Pons (tissue), 1 donor: ENCODE results near the gene MRTFB.

ENCODE experiments used
- DNase-seq: peaks from one replicate; pipeline ENCODE4 v3.0.0-alpha.2; 2016; ENCODE audit warnings: low spot score

Gene MRTFB

DNA sequence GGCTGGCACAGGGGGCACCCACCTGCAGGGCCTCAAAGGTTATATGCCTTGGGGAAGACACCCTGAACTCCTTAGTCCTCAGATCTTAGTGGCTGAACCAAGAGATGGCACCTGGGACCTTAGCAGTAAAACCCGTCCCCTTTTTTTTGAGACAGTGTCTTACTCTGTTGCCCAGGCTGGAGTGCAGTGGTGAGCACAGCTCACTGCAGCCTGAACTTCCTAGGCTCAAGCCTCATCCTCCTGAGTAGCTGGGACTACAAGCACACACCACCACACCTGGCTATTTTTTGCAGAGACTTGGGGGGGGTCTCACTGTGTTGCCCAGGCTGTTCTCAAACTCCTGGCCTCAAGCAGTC lies 237.2 kb downstream of the MRTFB start:
- DNase-seq, result no peak

DNA sequence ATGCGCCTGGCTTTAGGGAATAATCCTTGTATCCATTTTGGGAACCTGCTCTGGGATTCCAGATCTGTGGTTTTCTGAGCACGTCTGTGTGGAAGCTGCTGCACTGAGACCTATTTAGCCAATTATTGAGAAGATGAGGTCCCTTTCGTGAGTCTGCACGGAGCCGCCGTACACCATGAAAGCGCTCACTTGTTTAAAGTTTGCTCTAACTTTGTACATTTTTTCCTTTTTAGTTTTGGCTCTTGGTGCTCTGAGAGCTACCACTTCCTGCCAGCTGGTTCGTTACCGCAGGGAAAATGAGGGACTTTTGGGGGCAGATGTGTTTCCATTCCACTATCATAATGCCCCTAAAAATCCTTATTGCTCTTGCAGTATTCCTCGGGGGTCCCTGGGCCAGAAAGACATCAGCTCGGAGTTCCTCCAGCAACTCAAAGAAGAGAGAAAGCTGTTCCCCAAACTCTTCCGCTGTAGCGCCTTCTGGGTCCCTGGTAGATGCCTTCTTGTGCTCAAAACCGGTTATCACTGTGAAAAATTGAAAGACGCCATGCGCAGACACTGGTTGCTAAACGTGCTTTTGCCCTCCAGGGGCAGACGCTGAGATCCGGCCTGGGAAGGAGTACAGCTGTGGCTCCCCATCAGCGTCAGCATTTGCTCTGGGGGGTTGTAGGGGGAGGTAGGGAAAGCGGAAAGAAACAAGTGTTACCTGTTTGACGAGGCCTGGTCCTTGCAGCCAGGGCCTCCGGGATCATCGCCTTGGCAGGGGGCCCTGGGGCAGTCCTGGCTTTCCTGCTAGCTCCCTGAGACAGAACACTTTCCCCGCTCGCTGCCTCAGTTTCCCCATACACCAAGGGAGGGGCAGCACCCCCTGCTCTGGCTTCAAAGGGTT lies 238.1 kb downstream of the MRTFB start:
- no peak for DNase-seq

DNA sequence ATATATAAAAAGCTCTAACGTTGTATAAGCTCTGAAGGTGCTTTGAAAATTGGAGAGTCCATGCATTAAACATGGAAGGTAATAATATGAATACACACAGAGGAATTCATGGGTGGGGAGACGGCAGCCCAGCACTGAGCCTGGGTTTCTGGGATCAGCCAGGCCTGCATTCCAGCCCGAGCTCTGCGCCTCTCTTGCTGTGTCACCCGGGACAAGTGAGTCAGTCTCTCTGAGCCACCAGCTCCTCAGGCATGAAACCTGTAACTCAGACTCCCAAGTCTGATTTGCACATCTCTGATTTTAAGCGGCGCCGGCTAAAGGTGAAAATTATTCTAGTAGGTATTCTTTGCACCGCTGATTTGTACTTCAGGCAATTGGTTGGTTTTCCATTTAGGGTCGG lies 238.8 kb downstream of the MRTFB start:
- DNase-seq, result no peak

DNA sequence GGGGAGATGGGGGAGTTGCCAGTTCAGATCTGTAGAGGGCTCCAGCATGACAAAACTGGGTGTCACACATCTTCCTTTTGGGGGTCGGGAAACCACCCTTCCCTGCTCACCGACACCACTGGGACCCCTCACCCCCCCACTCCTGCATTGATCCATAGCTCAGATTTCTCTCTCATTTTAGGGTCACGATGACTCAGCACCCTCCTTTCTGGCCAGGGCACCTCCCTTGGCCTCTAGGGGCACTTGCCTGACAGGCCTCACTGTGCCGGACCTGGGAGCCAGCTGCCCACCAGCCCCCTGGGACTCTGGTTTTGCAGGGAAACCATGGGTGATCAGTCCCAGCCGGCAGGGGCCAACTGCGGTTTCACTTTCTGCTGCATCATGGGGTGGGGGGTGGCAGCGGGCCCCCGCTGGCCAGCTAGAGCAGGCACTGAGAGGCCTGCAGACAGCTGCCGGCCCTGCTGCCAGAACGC lies 239.4 kb downstream of the MRTFB start:
- DNase-seq, result no peak

DNA sequence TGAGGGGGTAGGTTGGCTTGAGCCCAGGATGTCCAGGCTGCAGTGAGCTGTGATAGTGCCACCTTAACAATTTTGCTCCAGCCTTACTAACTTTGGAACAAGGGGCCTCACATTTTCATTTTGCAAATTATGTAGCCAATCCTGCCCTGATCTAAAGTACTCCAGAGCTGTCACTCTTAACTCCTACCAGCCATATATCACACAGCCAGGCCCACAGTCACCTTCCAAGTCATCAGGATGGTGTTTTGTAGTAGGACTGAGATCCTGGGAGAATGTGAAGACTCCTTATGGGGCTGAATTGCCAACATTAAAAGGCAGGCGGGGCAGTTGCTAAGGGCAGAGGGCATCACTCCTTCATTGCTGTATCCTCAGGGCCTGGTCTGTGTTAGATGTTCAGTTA lies 243.0 kb downstream of the MRTFB start:
- DNase-seq, result no peak

DNA sequence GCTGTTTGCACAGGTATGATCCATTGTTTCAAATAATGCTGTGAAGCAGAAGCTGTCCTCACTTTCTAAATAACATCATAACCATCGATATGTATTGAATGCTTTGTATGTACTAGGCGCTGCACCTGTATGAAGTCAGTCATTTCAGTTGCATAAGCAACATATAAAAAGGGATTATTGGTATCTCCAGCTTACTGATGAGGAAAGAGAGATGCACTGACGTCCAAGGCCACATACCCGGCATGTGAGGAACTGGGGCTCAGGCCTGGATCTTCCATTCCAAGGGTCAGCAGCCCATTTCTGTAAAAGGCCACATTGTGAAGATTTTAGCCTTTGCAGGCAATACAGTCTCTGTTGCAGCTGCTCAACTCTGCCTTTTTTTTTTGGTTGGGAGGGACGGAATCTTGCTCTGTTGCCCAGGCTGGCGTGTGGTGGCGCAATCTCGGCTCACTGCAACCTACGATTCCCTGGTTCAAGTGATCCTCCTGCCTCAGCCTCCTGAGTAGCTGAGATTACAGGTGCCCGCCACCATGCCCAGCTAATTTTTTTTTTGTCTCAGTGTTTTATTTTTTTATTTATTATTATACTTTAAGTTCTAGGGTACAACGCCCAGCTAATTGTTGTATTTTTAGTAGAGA lies 244.7 kb downstream of the MRTFB start:
- DNase-seq, result no peak
